ENCODE data around the gene GLA. TPM values are rescaled to one million over a fixed set of nuclear protein-coding genes. Genes with fewer than 3 reads are reported as not detected.

GLA gene
- total and polyA plus RNA-seq, 2 of the 4 experiments (the other 2 are of a cell fraction) = 27.9 to 38.7 TPM

GRCh38 chrX:101369687-101370086 lies 38.0 kb downstream of the GLA start:
- no peaks in the 10 kb centered on the region for H3K4me1 ChIP-seq (ENCODE audit: control insufficient read depth, insufficient read depth, low read length)
- no peak overlapping the region for H3K4me3 ChIP-seq (ENCODE audit: insufficient read depth, low read depth, low read length)
- intact Hi-C loops (cut with micrococcal nuclease) (no loop called here), in situ Hi-C loops (cut with MboI; ENCODE audit: low sequenced_read_pairs) (no loop called here), dilution Hi-C loops (cut with HindIII; ENCODE audit: low sequenced_read_pairs, unreplicated experiment) (no loop called here)
- H3K4ac ChIP-seq (ENCODE audit: low read depth, low read length) = no peak overlapping the region
- H2BK120ac ChIP-seq (ENCODE audit: low read depth, low read length) = no peak overlapping the region
- H2BK5ac ChIP-seq (ENCODE audit: low read depth, low read length, poor library complexity, severe bottlenecking) = no peak overlapping the region
- ChIA-PET CTCF (no interaction called here), POLR2A (ENCODE audit: unreplicated experiment) (no interaction called here)
- BruUV-seq (replicated peaks) = no TSS peak
- H3K56ac ChIP-seq (ENCODE audit: extremely low read depth, insufficient read depth, low read length) = no peak overlapping the region
- H2AK5ac ChIP-seq (ENCODE audit: low read depth, low read length) = no peak overlapping the region
- no peak overlapping the region for H4K8ac ChIP-seq (ENCODE audit: low read depth in 2 of 2, low read length in 2 of 2)
- no peak overlapping the region for H3K4me2 ChIP-seq (ENCODE audit: low read depth, low read length)
- no peaks in the 10 kb centered on the region for H3K9me1 ChIP-seq (ENCODE audit: insufficient read depth, low read length)
- DNase-seq = no peak
- ATAC-seq (ENCODE audit: low read depth) = no peak
- no peak overlapping the region for H2BK20ac ChIP-seq (ENCODE audit: low read depth, low read length)
- H3K27me3 ChIP-seq (ENCODE audit: control insufficient read depth, insufficient read depth, low read length) = peaks cover 3% of the 10 kb centered on the region
- H3K9me3 ChIP-seq (ENCODE audit: control insufficient read depth, insufficient read depth, low read length) = no peaks in the 10 kb centered on the region
- no peaks in the 10 kb centered on the region for H3K79me1 ChIP-seq (ENCODE audit: low read depth in 1 of 2, low read length in 2 of 2)
- TF ChIP-seq CTCF (conservative IDR thresholded peaks at IDR 0.05; ENCODE audit: low read depth, low read length) (no peak), MAFK (IDR thresholded peaks at IDR 0.05; ENCODE audit: low read depth, low read length) (no peak), RCOR1 (IDR thresholded peaks at IDR 0.05; ENCODE audit: insufficient replicate concordance, low read length) (no peak), BHLHE40 (IDR thresholded peaks at IDR 0.05; ENCODE audit: low read depth, low read length) (no peak), USF2 (IDR thresholded peaks at IDR 0.05; ENCODE audit: low read depth, low read length) (no peak), NFE2L2 (IDR thresholded peaks at IDR 0.05; ENCODE audit: low read depth, low read length) (no peak), RFX5 (IDR thresholded peaks at IDR 0.05; ENCODE audit: low read depth, low read length) (no peak)
- H2AFZ ChIP-seq (replicated peaks; ENCODE audit: low read length, poor library complexity) = no peak overlapping the region
- H2AK9ac ChIP-seq (replicated peaks; ENCODE audit: low read depth, low read length, poor library complexity) = no peak overlapping the region
- H3K36me3 ChIP-seq (ENCODE audit: control insufficient read depth, insufficient read depth, low read length) = no peaks in the 10 kb centered on the region
- no peak overlapping the region for H2BK15ac ChIP-seq (ENCODE audit: low read depth, low read length)
- no peak overlapping the region for H3K9ac ChIP-seq (ENCODE audit: low read depth, low read length)
- H3K27ac ChIP-seq (ENCODE audit: insufficient read depth, low read length) = no peak overlapping the region
- no peak overlapping the region for H4K91ac ChIP-seq (ENCODE audit: insufficient read depth, low read depth, low read length)
- H3K14ac ChIP-seq (replicated peaks; ENCODE audit: low read depth, low read length) = no peak overlapping the region
- no peak overlapping the region for H3K23ac ChIP-seq (ENCODE audit: low read depth, low read length)
- H4K20me1 ChIP-seq (ENCODE audit: insufficient read depth, low read length) = no peaks in the 10 kb centered on the region
- no peak overlapping the region for H4K5ac ChIP-seq (ENCODE audit: low read depth, low read length)
- WGBS, 2 experiments (ENCODE audit: extremely low coverage in 2 of 2, insufficient read length in 1 of 2) = 33 to 93% methylated on average over 1 to 2 of the region's 6 CpGs
- H3K18ac ChIP-seq (ENCODE audit: low read depth, low read length) = no peak overlapping the region
